Peyer's patch (tissue), 4 donors: ENCODE measurements around the gene POU3F3.

Experiments
- CTCF ChIP-seq, 6 experiments: fragments of 450-650 bp in 4 of 6; fragments of 200-600 bp in 2 of 6; sonication (generic) in 1 of 6; IDR thresholded peaks; one replicate each; pipeline ENCODE4 v1.5.1; 2017 to 2019; ENCODE audit warnings: antibody characterized with exemption in 6 of 6, mild to moderate bottlenecking in 3 of 6, moderate library complexity in 1 of 6
- POLR2A ChIP-seq, 2 donors: fragments of 450-650 bp; IDR thresholded peaks; one replicate each; pipeline ENCODE4 v1.5.1; 2017; ENCODE audit warnings: antibody characterized with exemption in 2 of 2, mild to moderate bottlenecking in 2 of 2, moderate library complexity in 2 of 2

GRCh38 chr2:104874230-104874629 is 20.3 kb downstream of the POU3F3 start:
- no peak for TF ChIP-seq CTCF (IDR thresholded peaks at IDR 0.05)
- TF ChIP-seq POLR2A (IDR thresholded peaks at IDR 0.05): no peak
